Fibroblast of lung (primary cell): Measurements from ENCODE around the gene CERKL. TPM values are rescaled to one million over a fixed set of nuclear protein-coding genes. Genes with fewer than 3 reads are reported as not detected.

Experiments
- DNase-seq, 2 donors: peaks; one replicate each; pipeline versions ENCODE4 v3.0.0 to v3.0.0-alpha.2; 2010; ENCODE audit warnings: low read depth in 2 of 2
- H2AFZ ChIP-seq: 2 replicates; pipeline ENCODE4 v1.5.1; 2012; ENCODE audit warnings: low read length, control low read depth, inconsistent platforms
- H3K27ac ChIP-seq: 2 replicates; pipeline ENCODE4 v1.5.1; 2011; ENCODE audit warnings: low read length, control low read depth; ENCODE audit not compliant: insufficient read depth
- H3K27me3 ChIP-seq: 2 replicates; pipeline ENCODE4 v1.5.1; 2011; ENCODE audit warnings: mild to moderate bottlenecking, low read length; ENCODE audit not compliant: control insufficient read depth, insufficient read depth
- H3K36me3 ChIP-seq: 2 replicates; pipeline ENCODE4 v1.5.1; 2011; ENCODE audit warnings: low read length; ENCODE audit not compliant: control insufficient read depth, insufficient read depth
- H3K4me1 ChIP-seq: 2 replicates; pipeline ENCODE4 v1.5.1; 2011; ENCODE audit warnings: low read length; ENCODE audit not compliant: control insufficient read depth, insufficient read depth; ENCODE audit errors: extremely low read depth
- H3K4me2 ChIP-seq: 2 replicates; pipeline ENCODE4 v1.5.1; 2011; ENCODE audit warnings: low read length, control low read depth; ENCODE audit not compliant: insufficient read depth; ENCODE audit errors: extremely low read depth
- H3K4me3 ChIP-seq, 4 experiments: fragments of 200-600 bp in 1 of 4; sonication (generic) in 1 of 4; replicated peaks in 1 of 4; 2 replicates each; pipeline ENCODE4 v1.5.1; 2011 to 2016; ENCODE audit warnings: low read length in 4 of 4, low read depth in 3 of 4, mild to moderate bottlenecking in 3 of 4, control low read depth in 2 of 4, inconsistent platforms in 1 of 4, mixed read lengths in 1 of 4; ENCODE audit not compliant: insufficient read depth in 1 of 4; ENCODE audit errors: control extremely low read depth in 1 of 4
- H3K79me2 ChIP-seq: 2 replicates; pipeline ENCODE4 v1.5.1; 2012; ENCODE audit warnings: mild to moderate bottlenecking, low read length, inconsistent platforms; ENCODE audit not compliant: control insufficient read depth, insufficient read depth
- H3K9ac ChIP-seq: 2 replicates; pipeline ENCODE4 v1.5.1; 2011; ENCODE audit warnings: mild to moderate bottlenecking, low read length, control low read depth; ENCODE audit not compliant: insufficient read depth
- H3K9me3 ChIP-seq: 2 replicates; pipeline ENCODE4 v1.5.1; 2012; ENCODE audit warnings: low read depth, low read length; ENCODE audit not compliant: control insufficient read depth, insufficient read depth
- H4K20me1 ChIP-seq: 2 replicates; pipeline ENCODE4 v1.5.1; 2011; ENCODE audit warnings: low read length; ENCODE audit not compliant: control insufficient read depth, insufficient read depth; ENCODE audit errors: extremely low read depth
- EZH2 ChIP-seq: IDR thresholded peaks from 2 replicates; pipeline ENCODE4 v1.5.1; 2012; ENCODE audit warnings: low read length, control low read depth, mild to moderate bottlenecking; ENCODE audit errors: missing control alignments
- polyA plus RNA-seq, 2 donors: library from polyadenylated mRNA; depleted of rRNA in 1 of 2; stranded (reverse) in 1 of 2; unstranded in 1 of 2; fragments of >200 nt; gene quantifications; 2 replicates each; pipeline ENCODE4 v1.2.1, GENCODE V29; 2011 to 2012; ENCODE audit warnings: missing spikeins in 1 of 2
- total RNA-seq: library from RNA; depleted of rRNA; stranded (reverse); fragments of >200 nt; gene quantifications from 2 replicates; pipeline ENCODE4 v1.2.1, GENCODE V29; 2014
- TF ChIP-seq, protein P1 (sequence below), 2 donors: IDR thresholded peaks in 1 of 2; conservative IDR thresholded peaks in 1 of 2; 1 replicate in 1 of 2; 2 replicates in 1 of 2; pipeline ENCODE4 v1.5.1; 2011 to 2012; ENCODE audit warnings: low read length in 2 of 2, control low read depth in 1 of 2, inconsistent platforms in 1 of 2, low read depth in 1 of 2, mild to moderate bottlenecking in 1 of 2

CERKL gene
- total and polyA plus RNA-seq, 2 donors (not counting 1 experiment from before 2014, with no cell fraction given): 0.17 TPM; not detected in 1

GRCh38 chr2:181682026-181682789 lies 25.3 kb upstream of the CERKL start:
- H3K27ac ChIP-seq: no peak overlapping the region
- no peak overlapping the region for H3K4me2 ChIP-seq
- DNase-seq: no peak
- H3K27me3 ChIP-seq: peaks cover 82% of the 10 kb centered on the region
- H3K9ac ChIP-seq: no peak overlapping the region
- H3K4me1 ChIP-seq: peaks cover 3% of the 10 kb centered on the region
- H4K20me1 ChIP-seq: no peaks in the 10 kb centered on the region
- no peaks in the 10 kb centered on the region for H3K36me3 ChIP-seq
- TF ChIP-seq EZH2: no peak
- TF ChIP-seq, protein P1, sequence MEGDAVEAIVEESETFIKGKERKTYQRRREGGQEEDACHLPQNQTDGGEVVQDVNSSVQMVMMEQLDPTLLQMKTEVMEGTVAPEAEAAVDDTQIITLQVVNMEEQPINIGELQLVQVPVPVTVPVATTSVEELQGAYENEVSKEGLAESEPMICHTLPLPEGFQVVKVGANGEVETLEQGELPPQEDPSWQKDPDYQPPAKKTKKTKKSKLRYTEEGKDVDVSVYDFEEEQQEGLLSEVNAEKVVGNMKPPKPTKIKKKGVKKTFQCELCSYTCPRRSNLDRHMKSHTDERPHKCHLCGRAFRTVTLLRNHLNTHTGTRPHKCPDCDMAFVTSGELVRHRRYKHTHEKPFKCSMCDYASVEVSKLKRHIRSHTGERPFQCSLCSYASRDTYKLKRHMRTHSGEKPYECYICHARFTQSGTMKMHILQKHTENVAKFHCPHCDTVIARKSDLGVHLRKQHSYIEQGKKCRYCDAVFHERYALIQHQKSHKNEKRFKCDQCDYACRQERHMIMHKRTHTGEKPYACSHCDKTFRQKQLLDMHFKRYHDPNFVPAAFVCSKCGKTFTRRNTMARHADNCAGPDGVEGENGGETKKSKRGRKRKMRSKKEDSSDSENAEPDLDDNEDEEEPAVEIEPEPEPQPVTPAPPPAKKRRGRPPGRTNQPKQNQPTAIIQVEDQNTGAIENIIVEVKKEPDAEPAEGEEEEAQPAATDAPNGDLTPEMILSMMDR (conservative IDR thresholded peaks at IDR 0.05 in 1 of 2, IDR thresholded peaks at IDR 0.05 in 1 of 2; ENCODE audit: low read depth in 1 of 2, low read length in 2 of 2): no peak
- H2AFZ ChIP-seq: no peak overlapping the region
- H3K4me3 ChIP-seq: no peak overlapping the region
- H3K79me2 ChIP-seq: no peaks in the 10 kb centered on the region
- H3K9me3 ChIP-seq: no peaks in the 10 kb centered on the region

DNA sequence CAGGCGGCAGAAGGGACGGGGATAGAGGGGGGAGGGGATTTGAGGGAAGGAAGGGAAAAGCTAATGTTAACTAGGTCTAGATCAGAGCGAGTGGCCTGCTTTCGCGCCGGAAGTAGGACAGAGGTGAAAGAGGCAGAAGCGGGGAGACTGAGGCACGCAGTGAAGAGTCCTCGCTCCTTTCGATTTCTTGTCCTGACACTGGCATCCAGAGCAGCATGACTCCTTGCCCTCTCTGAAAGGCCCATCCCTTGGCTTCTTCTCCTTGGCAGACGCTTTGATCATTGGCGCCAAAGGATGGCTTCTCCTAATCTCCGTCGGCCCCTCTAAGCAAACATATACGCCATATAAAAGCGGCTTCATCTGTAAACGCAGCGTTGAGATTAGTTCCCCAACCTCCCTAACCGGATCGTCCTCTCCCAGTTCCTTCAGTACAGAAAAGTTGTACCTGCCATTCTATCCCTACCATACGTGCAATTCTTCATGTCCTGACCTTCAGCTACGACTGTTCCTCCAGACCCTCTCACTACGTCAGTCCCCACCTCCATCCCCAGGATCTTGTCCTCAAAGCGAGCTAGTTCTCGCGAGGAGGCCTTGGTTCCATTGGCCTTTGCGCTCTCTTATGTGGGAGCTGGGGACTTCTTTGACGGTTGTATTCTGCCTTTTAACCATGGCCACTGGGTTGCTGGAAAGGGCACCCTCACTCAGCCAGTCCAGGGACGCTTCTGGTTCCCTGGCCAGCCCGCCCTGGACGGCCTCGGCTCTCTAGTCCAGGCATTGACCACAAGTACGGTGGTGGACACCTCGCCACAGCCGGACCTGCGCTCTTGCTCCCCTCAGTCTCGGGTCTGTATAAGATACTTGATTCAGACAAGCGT lies 24.3 kb upstream of the CERKL start:
- Histone ChIP-seq H3K4me2 (peak overlapping the region; percentile 51), H4K20me1 (no peaks in the 10 kb centered on the region), H3K27ac (no peak overlapping the region), H2AFZ (no peak overlapping the region), H3K27me3 (peaks cover 80% of the 10 kb centered on the region), H3K36me3 (no peaks in the 10 kb centered on the region), H3K4me3 (peak overlapping the region in 3 of 4 experiments; percentile 4 to 27 (median 17)), H3K9me3 (no peaks in the 10 kb centered on the region), H3K9ac (no peak overlapping the region), H3K79me2 (no peaks in the 10 kb centered on the region), H3K4me1 (peaks cover 3% of the 10 kb centered on the region)
- DNase-seq: no peak
- peak; percentile 94 for TF ChIP-seq EZH2
- TF ChIP-seq, protein P1 (conservative IDR thresholded peaks at IDR 0.05 in 1 of 2, IDR thresholded peaks at IDR 0.05 in 1 of 2; ENCODE audit: low read depth in 1 of 2, low read length in 2 of 2): no peak
